Measurements from ENCODE around the gene PRSS36. TPM values are rescaled to one million over a fixed set of nuclear protein-coding genes. Genes with fewer than 3 reads are reported as not detected.
"Not testable (repeated sequence)": the region's sequence is repeated elsewhere in the genome, so short reads cannot be mapped to it uniquely, and the experiment has no call there.

Gene PRSS36
- total and polyA plus RNA-seq, 4 donors, result 0.09 to 2.1 (median 0.62) TPM

DNA sequence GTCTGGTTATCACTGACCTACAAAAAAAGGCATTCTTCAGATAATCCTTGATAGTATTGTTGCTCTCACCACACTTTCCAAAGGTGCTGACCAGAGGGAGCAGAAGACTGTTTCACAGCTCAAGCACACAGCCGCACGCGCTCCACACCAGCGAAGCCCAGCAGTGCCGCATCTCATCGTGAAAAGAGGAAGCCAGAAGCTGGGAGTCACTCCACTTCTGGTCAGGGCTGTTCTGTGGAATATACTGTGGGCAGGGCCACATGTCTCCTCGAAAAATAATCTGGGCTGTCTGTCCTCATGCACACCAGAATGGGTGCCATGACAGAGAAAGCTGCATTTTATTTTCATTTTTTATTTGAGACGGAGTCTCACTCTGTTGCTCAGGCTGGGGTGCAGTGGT, 7.3 kb upstream of the PRSS36 start:
- WGBS, result 47% methylated on average over 8 of the region's 8 CpGs
- TF ChIP-seq FOXA1 (IDR thresholded peaks at IDR 0.05) (no peak), TAF1 (conservative IDR thresholded peaks at IDR 0.05) (no peak), FOXA2 (IDR thresholded peaks at IDR 0.05) (no peak), YY1 (IDR thresholded peaks at IDR 0.05) (no peak), RAD21 (IDR thresholded peaks at IDR 0.05) (no peak), HNF4A (conservative IDR thresholded peaks at IDR 0.05) (no peak), JUND (IDR thresholded peaks at IDR 0.05) (no peak), CTCF (IDR thresholded peaks at IDR 0.05; ENCODE audit: low read depth, low read length, missing input control) (no peak), RXRA (IDR thresholded peaks at IDR 0.05) (no peak), GABPA (IDR thresholded peaks at IDR 0.05 in 1 of 2, conservative IDR thresholded peaks at IDR 0.05 in 1 of 2) (no peak), HNF4G (IDR thresholded peaks at IDR 0.05) (no peak)
- TF ChIP-seq, protein P1, sequence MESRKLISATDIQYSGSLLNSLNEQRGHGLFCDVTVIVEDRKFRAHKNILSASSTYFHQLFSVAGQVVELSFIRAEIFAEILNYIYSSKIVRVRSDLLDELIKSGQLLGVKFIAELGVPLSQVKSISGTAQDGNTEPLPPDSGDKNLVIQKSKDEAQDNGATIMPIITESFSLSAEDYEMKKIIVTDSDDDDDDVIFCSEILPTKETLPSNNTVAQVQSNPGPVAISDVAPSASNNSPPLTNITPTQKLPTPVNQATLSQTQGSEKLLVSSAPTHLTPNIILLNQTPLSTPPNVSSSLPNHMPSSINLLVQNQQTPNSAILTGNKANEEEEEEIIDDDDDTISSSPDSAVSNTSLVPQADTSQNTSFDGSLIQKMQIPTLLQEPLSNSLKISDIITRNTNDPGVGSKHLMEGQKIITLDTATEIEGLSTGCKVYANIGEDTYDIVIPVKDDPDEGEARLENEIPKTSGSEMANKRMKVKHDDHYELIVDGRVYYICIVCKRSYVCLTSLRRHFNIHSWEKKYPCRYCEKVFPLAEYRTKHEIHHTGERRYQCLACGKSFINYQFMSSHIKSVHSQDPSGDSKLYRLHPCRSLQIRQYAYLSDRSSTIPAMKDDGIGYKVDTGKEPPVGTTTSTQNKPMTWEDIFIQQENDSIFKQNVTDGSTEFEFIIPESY (IDR thresholded peaks at IDR 0.05), result no peak
- H3K9ac ChIP-seq (ENCODE audit: low read depth in 1 of 2, low read length in 2 of 2), result no peak overlapping the region
- DNase-seq (ENCODE audit: low spot score), result no peak
- no peaks in the 10 kb centered on the region for H3K9me3 ChIP-seq (ENCODE audit: control insufficient read depth in 4 of 4, low read length in 3 of 4)
- H3K36me3 ChIP-seq (ENCODE audit: control insufficient read depth in 4 of 4, insufficient read depth in 3 of 4, low read depth in 1 of 4, low read length in 3 of 4), result no peaks in the 10 kb centered on the region
- H3K4me3 ChIP-seq (ENCODE audit: low read depth in 1 of 3, low read length in 3 of 3), result no peak overlapping the region
- peaks cover 0 to 1% (median 0%) of the 10 kb centered on the region in 4 donors for H3K4me1 ChIP-seq (ENCODE audit: control insufficient read depth in 4 of 4, insufficient read depth in 4 of 4, low read length in 3 of 4)
- no peak overlapping the region for H3K27ac ChIP-seq (ENCODE audit: low read depth in 1 of 2, low read length in 2 of 2)
- H3K27me3 ChIP-seq (ENCODE audit: control insufficient read depth in 4 of 4, insufficient read depth in 4 of 4, low read length in 3 of 4), result no peaks in the 10 kb centered on the region

GRCh38 chr16:31150976-31151375, 1.1 kb upstream of the PRSS36 start:
- H3K27ac ChIP-seq (ENCODE audit: low read depth in 1 of 2, low read length in 2 of 2); H3K36me3 ChIP-seq (ENCODE audit: control insufficient read depth in 4 of 4, insufficient read depth in 3 of 4, low read depth in 1 of 4, low read length in 3 of 4); H3K27me3 ChIP-seq (ENCODE audit: control insufficient read depth in 4 of 4, insufficient read depth in 4 of 4, low read length in 3 of 4); H3K4me1 ChIP-seq (ENCODE audit: control insufficient read depth in 4 of 4, insufficient read depth in 4 of 4, low read length in 3 of 4); H3K9ac ChIP-seq (ENCODE audit: low read depth in 1 of 2, low read length in 2 of 2); DNase-seq (ENCODE audit: low spot score); H3K4me3 ChIP-seq (ENCODE audit: low read depth in 1 of 3, low read length in 3 of 3); H3K9me3 ChIP-seq (ENCODE audit: control insufficient read depth in 4 of 4, low read length in 3 of 4): not testable (repeated sequence)
- WGBS, result 77% methylated on average over 6 of the region's 6 CpGs

DNA sequence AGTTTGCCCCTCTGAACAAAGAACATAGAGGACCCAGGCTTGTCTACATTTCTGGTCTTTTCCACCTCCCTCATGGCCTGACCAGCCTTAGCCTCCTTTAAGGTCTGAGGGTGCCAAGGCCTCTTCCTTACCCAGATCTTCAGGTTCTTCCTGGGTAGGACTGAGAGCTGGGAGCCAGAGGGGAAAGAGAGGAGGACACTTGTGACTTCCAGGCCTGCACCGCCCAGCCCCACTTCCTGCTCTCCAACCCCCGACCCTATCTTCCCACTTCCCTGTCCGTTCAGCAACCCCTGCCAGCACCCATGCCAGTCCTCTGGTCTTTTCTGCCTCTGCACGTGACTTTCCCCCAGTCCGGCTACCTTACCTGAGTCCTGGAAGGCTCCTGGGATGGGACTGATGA, 534 bp downstream of the PRSS36 start:
- Histone ChIP-seq H3K4me1 (ENCODE audit: control insufficient read depth in 4 of 4, insufficient read depth in 4 of 4, low read length in 3 of 4) (peaks cover 0 to 5% (median 2%) of the 10 kb centered on the region in 4 donors), H3K27ac (ENCODE audit: low read depth in 1 of 2, low read length in 2 of 2) (no peak overlapping the region), H3K9me3 (ENCODE audit: control insufficient read depth in 4 of 4, low read length in 3 of 4) (no peaks in the 10 kb centered on the region), H3K4me3 (ENCODE audit: low read depth in 1 of 3, low read length in 3 of 3) (no peak overlapping the region), H3K36me3 (ENCODE audit: control insufficient read depth in 4 of 4, insufficient read depth in 3 of 4, low read depth in 1 of 4, low read length in 3 of 4) (no peaks in the 10 kb centered on the region), H3K27me3 (ENCODE audit: control insufficient read depth in 4 of 4, insufficient read depth in 4 of 4, low read length in 3 of 4) (no peaks in the 10 kb centered on the region), H3K9ac (ENCODE audit: low read depth in 1 of 2, low read length in 2 of 2) (no peak overlapping the region)
- no peak for TF ChIP-seq RAD21 (IDR thresholded peaks at IDR 0.05)
- no peak for TF ChIP-seq TAF1 (conservative IDR thresholded peaks at IDR 0.05)
- no peak for TF ChIP-seq FOXA1 (IDR thresholded peaks at IDR 0.05)
- 79% methylated on average over 5 of the region's 5 CpGs for WGBS
- DNase-seq (ENCODE audit: low spot score), result no peak

All from liver (tissue), 9 donors.